Measurements from ENCODE around the gene SAE1.

The SAE1 gene

DNA sequence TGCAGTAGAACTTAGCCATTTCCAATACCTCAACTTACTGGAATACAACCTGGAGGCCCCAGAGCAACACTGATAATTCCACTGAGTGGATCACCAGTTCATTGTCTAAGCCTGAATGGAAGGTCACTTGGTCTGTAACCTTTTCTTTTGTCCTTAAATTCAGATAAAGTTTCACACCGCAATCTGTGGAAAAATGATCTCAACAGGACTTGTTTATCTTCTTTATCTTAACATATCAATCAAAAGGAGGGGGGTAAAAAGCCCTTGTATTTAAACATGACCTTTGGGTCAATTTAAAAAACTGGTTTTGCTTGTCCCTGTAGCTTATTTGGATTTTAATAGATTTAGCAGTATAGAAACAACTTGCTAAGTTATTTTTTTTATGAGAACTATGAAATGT is 21.6 kb downstream of the SAE1 start:
- DNase-seq (ENCODE audit: low read depth, low spot score) = no peak
- H3K4me3 ChIP-seq (ENCODE audit: low read length) = no peak overlapping the region

- no peak overlapping the region for H3K4me3 ChIP-seq (ENCODE audit: low read length)
- DNase-seq (ENCODE audit: low read depth, low spot score) = no peak
Observed at GRCh38 chr19:47152632-47153031, 22.0 kb downstream of the SAE1 start.

GRCh38 chr19:47153266-47153665 is 22.6 kb downstream of the SAE1 start:
- H3K4me3 ChIP-seq (ENCODE audit: low read length) = no peak overlapping the region
- no peak for DNase-seq (ENCODE audit: low read depth, low spot score)

DNA sequence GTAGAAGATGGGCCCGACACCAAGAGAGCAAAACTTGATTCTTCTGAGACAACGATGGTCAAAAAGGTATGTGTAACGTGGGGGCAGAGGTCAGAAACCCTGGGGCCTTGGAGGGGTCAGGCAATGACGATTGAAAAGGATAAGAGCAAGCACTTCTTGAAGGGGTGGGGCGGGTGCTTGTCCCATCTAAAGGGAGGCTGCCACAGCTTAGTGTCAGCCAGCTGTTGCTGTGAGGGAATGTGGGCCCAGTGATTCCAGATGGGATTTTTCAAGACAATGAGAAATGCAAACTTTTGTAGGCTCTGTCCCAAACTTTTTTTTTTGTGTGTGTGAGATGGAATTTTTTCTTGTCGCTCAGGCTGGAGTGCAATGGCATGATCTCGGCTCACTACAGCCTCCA is 24.5 kb downstream of the SAE1 start:
- no peak for DNase-seq (ENCODE audit: low read depth, low spot score)
- H3K4me3 ChIP-seq (ENCODE audit: low read length) = no peak overlapping the region

DNA sequence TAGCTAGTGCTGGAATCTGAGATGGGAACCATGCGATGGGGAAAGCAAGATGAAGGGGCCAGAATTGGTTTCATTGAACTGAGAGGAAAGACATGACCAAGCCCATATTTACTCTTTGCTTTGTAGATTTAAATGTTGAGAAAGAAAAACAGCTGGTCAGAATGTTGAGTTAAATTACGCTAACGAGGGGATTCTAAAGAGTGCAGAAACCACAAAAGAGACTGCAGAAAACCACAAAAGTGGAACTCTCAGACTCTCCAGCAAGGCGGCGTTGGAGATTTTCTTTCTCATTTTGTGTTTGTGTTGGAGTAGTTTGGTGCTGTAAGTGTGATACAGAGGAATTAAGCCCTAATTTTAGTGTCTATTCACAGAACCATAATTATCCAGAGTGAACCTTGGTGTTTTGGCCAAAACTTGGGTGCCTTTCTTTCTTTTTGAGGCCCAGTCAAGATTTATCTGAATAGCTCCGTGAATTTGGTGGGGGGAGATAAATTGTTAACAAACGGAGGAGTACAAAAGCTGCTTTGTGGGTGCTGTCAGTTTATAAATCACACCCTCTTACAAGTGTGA is 26.3 kb downstream of the SAE1 start:
- peak; percentile 87 for DNase-seq (ENCODE audit: low read depth, low spot score)
- H3K4me3 ChIP-seq (ENCODE audit: low read length) = no peak overlapping the region; the same call in 1 of the 2 replicates

DNA sequence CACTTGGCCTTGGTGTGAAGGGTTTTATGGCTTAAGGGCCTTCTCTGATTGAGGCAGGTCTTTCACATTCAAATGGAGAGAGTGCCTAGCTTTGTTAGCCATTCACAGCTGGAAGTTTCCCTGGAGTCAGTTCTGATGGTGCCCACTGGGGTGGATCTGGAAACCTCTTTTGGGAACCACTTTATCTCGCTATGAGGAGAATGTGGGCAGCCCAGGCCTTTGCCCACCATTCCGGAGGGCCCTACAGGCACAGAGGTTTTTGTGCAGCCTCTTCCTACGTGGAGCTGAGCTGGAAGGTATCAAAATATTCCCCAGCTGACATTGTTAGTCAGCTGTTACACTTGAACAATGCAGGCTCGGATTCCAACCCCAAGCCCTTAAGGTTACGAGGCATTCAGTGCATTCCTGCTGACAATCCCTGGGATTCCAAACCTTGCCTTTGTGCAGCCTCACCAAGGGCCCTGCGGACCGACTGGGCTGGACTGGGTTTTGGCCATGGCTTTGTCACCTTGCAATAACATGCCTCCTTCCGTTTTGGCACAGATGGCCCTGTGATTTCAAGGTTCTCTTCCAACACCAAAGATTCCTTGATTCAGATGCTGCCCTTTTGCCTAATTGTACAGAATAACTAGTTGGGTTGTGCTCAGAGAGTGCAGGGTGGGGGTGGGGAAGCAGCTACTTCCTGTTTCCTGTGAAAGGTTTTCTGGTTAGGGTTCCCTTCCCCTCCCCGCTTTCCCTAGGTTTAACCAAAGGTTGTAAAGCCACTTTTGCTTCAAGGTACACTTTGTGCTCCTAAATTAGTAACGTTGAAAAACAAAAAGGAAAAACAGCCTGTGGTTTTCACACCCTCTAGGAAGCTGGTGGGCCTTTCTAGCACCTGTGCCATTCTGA is 27.0 kb downstream of the SAE1 start:
- DNase-seq (ENCODE audit: low read depth, low spot score) = peak; percentile 90
- H3K4me3 ChIP-seq (ENCODE audit: low read length) = peak overlapping the region; percentile 13

DNA sequence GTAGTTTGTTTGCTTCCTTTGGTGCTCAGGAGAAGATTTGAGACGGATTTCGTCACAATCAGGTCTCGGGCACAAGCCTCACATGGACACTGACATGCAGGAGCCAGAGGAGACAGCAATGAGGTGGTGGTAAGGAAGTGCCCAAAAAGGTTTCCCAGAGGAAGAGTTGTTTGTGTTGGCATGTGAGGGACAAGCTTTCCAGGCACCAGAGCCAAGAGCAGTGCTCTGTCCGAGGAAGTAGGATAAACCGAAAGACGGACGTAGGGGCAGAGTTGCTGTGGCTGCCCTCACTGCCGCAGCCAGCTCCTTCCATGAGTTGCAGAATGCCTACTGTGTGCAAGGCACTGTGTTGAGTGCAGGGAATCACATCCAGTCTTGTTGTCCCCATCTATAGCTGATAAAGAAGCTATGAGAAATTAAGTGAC is 27.7 kb downstream of the SAE1 start:
- peak overlapping the region; percentile 13 for H3K4me3 ChIP-seq (ENCODE audit: low read length)
- no peak for DNase-seq (ENCODE audit: low read depth, low spot score)

- peak; percentile 80 for DNase-seq (ENCODE audit: low read depth, low spot score)
- 0 out of 2 replicates have a peak overlapping the region, but pooled peaks have one; percentile 3 for H3K4me3 ChIP-seq (ENCODE audit: low read length)
Observed at GRCh38 chr19:47158879-47159503, 28.4 kb downstream of the SAE1 start.

DNA sequence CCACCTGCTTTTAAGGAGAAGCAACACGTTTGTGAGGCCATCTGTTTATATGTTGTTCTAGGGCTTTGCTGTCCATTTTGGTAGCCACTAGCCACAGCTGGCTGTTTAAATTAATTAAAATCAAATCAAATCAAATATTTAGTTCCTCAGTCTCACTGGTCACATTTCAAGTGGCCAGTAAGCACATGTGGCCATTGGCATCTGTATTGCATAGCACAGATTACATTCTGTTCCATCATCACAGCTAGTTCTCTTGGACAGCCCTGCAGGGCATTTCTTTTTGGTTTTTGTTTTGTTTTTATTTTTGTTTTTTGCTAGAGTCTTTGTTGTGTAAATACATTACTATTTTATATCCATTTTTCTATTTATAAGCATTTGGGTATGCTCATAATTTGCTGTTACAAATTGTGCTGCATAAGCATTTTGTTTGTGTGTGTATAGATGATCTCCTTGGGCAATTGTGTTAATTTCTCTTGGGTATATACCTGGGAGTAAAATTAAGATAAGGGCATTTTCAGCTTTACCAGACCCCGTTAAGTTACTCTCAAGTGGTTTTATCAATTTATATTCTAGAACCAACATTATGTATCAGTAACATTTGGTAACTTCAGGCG is 31.3 kb downstream of the SAE1 start:
- no peak overlapping the region for H3K4me3 ChIP-seq (ENCODE audit: low read length)
- DNase-seq (ENCODE audit: low read depth, low spot score) = no peak

DNA sequence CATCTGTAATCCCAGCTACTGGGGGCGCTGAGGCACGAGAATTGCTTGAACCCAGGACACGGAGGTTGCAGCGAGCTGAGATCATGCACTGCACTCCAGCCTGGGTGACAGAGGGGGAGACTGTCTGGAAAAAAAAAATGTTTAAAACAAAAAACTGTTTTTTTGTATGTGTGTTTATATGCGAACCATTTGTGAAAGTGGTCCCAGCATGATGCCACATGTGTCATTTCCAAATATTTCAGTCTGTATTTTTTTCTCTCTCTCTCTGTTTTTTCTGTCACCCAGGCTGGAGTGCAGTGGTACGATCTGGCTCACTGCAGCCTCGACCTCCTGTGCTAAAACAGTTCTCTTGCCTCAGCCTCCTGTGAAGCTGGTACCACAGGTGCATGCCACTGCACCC is 37.4 kb downstream of the SAE1 start:
- no peak for DNase-seq (ENCODE audit: low read depth, low spot score)
- no peak overlapping the region for H3K4me3 ChIP-seq (ENCODE audit: low read length)

- H3K4me3 ChIP-seq (ENCODE audit: low read length) = no peak overlapping the region
- no peak for DNase-seq (ENCODE audit: low read depth, low spot score)
Observed at GRCh38 chr19:47172666-47173455, 42.2 kb downstream of the SAE1 start.

GRCh38 chr19:47176071-47176626 is 45.5 kb downstream of the SAE1 start:
- H3K4me3 ChIP-seq (ENCODE audit: low read length) = no peak overlapping the region
- DNase-seq (ENCODE audit: low read depth, low spot score) = no peak

- DNase-seq (ENCODE audit: low read depth, low spot score) = peak; percentile 78
- H3K4me3 ChIP-seq (ENCODE audit: low read length) = no peak overlapping the region
Observed at GRCh38 chr19:47176627-47177090, 46.0 kb downstream of the SAE1 start.

DNA sequence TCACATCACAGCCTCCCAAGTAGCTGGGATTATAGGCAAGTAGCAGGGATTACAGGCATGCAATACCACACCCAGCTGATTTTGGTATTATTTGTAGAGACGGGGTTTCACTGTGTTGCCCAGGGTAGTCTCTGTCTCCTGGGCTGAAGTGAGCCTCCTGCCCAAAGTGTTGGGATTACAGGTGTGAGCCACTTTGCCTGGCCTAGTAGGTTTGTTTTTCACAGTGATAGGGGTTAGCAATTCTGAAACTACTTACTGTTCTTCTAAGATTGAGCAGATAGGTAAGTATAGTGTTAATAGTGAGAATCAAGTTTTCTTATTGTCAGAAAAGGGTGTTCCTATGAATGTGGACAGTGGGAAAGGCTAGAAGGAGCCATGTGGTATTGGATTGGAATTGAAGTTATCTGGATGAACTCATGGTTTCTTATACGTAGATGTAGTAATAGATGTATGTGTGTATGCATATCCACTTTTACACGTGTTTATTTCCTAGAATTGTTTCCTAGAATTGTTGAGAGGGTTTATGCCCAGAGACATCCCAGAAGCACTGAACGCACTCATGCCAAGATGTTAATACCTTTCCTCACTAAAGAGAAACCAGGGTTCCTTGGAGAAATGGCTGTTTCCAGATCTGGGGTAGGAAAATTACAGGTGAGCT is 49.1 kb downstream of the SAE1 start:
- no peak for DNase-seq (ENCODE audit: low read depth, low spot score)
- no peak overlapping the region for H3K4me3 ChIP-seq (ENCODE audit: low read length)

DNA sequence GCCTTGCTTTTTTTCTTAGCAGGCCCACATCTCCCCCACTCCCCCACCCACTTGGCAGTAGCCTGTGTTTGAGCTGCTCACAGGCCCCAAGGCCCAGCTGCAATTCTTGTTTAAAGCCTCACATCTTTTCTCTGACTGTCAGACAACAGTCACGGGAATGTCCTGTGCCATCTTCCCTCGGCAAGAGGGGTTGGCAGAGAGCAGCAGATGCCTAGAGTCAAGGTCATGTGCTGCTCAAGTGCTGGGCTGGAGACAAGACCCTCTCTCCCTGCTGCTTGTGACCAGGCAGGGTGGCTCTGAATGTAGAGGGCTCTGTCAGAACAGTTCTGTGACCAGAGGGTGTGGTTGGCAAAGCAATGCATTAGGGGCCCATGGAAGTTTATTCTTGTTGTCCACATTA is 53.0 kb downstream of the SAE1 start:
- no peak overlapping the region for H3K4me3 ChIP-seq (ENCODE audit: low read length)
- DNase-seq (ENCODE audit: low read depth, low spot score) = no peak

DNA sequence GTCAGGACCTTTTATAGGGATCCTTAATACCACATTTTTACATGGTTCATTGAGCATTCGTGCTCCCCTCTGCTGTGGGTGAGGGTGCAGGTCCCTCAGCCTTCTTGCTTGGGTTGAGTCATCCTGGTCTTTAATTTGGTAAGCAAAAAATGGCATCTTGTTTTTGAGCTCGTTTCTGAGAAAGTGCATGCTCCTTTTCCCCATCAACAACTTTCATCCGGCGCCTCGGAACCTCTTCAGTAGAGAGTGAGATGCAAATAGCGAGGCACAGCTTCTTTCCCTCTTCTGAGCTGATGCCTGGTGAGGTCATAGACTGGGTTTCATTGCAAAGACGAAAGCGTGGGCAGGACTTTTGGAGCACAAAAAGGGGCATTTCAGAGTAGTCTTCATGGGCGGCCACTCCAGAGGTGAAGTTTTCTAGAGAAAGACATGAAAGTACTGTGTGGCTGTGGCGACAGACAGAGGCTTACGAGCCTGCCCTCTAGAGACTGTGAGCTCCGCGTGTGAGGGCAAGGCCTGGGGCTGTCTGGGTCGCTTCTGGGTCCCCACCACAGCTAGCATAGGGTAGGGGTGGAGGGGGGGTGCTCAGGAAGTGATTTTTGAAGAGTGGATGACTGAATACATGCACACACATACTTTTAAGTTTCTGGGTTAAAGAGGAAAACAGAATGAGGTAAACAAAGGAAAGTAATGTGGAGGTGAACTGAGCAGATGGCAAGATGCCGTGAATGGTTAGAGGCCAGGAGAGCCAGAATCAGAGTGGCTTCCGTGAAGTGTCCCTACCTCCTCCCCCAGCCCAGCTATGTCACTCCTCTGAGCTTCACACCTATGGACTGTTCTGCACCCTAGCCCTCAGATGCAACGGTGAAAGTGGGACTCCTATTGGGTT is 56.1 kb downstream of the SAE1 start:
- no peak for DNase-seq (ENCODE audit: low read depth, low spot score)
- no peak overlapping the region for H3K4me3 ChIP-seq (ENCODE audit: low read length)

GRCh38 chr19:47187335-47187655 is 56.7 kb downstream of the SAE1 start:
- H3K4me3 ChIP-seq (ENCODE audit: low read length) = no peak overlapping the region
- no peak for DNase-seq (ENCODE audit: low read depth, low spot score)
